OCI-LY3 (cell line): ENCODE measurements around the gene RSPRY1.
"Not testable (repeated sequence)": the region's sequence is repeated elsewhere in the genome, so short reads cannot be mapped to it uniquely, and the experiment has no call there.

Experiments used
- H2AFZ ChIP-seq: fragments of 200-600, 300-600 bp; shearing (Covaris generic); 2 replicates; pipeline ENCODE4 v1.6.0; 2014; ENCODE audit warnings: antibody characterized with exemption, low read depth, low read length
- H3K27ac ChIP-seq: fragments of 200-600, 300-600 bp; sonication (generic); 2 replicates; pipeline ENCODE4 v1.5.1; 2014; ENCODE audit warnings: mild to moderate bottlenecking, low read length, moderate library complexity, mixed read lengths
- H3K27me3 ChIP-seq: fragments of 200-600, 300-600 bp; sonication (generic); 2 replicates; pipeline ENCODE4 v1.6.1; 2014; ENCODE audit warnings: low read depth, low read length, mixed read lengths
- H3K36me3 ChIP-seq: fragments of 200-600, 300-600 bp; sonication (generic); replicated peaks from 2 replicates; pipeline ENCODE3; 2014; ENCODE audit warnings: low read depth, low read length, mixed read lengths
- H3K4me1 ChIP-seq: fragments of 300-600, 200-600 bp; sonication (generic); 2 replicates; pipeline ENCODE4 v1.6.1; 2014; ENCODE audit warnings: low read length, mixed read lengths
- H3K4me2 ChIP-seq: fragments of 200-600, 300-600 bp; sonication (generic); 2 replicates; pipeline ENCODE4 v1.6.1; 2014; ENCODE audit warnings: low read length, mixed read lengths
- H3K4me3 ChIP-seq: fragments of 300-600, 200-600 bp; sonication (generic); 2 replicates; pipeline ENCODE4 v1.5.1; 2014; ENCODE audit warnings: antibody characterized with exemption, mild to moderate bottlenecking, low read length, moderate library complexity
- H3K79me2 ChIP-seq: fragments of 300-600, 200-600 bp; shearing (Covaris generic); 2 replicates; pipeline ENCODE4 v1.6.1; 2014; ENCODE audit warnings: mild to moderate bottlenecking, low read length, mixed read lengths
- H3K9ac ChIP-seq: fragments of 300-600, 200-600 bp; shearing (Covaris generic); 2 replicates; pipeline ENCODE4 v1.6.0; 2014; ENCODE audit warnings: mild to moderate bottlenecking, low read length, moderate library complexity
- H3K9me3 ChIP-seq: fragments of 200-600, 300-600 bp; shearing (Covaris generic); 2 replicates; pipeline ENCODE4 v1.6.1; 2014; ENCODE audit warnings: low read length, mixed read lengths; ENCODE audit not compliant: insufficient read depth
- H4K20me1 ChIP-seq: fragments of 200-600, 300-600 bp; sonication (generic); 2 replicates; pipeline ENCODE4 v1.6.1; 2016; ENCODE audit warnings: low read length, mixed read lengths; ENCODE audit not compliant: insufficient read depth
- CTCF ChIP-seq: fragments of 200-600, 300-600 bp; sonication (generic); IDR thresholded peaks from 2 replicates; pipeline ENCODE4 v1.5.1; 2014; ENCODE audit warnings: antibody characterized with exemption, low read length, low read depth
- EZH2phosphoT487 ChIP-seq: fragments of 200-600 bp; shearing (Covaris generic); IDR thresholded peaks from 2 replicates; pipeline ENCODE4 v1.6.1; 2018; ENCODE audit warnings: antibody characterized with exemption, mixed run types, low read depth

The RSPRY1 gene

GRCh38 chr16:57271063-57271345, 84.9 kb downstream of the RSPRY1 start:
- Histone ChIP-seq H3K9me3 (no peaks in the 10 kb centered on the region), H3K36me3 (no peaks in the 10 kb centered on the region), H2AFZ (no peak overlapping the region), H3K4me1 (peaks cover 7% of the 10 kb centered on the region), H3K27me3 (no peaks in the 10 kb centered on the region), H3K27ac (no peak overlapping the region), H3K4me2 (no peak overlapping the region), H4K20me1 (no peaks in the 10 kb centered on the region), H3K4me3 (no peak overlapping the region), H3K9ac (no peak overlapping the region), H3K79me2 (no peaks in the 10 kb centered on the region)
- TF ChIP-seq CTCF = no peak
- TF ChIP-seq EZH2phosphoT487 = no peak

GRCh38 chr16:57271867-57272495, 85.9 kb downstream of the RSPRY1 start:
- Histone ChIP-seq H3K9ac (no peak overlapping the region), H3K79me2 (no peaks in the 10 kb centered on the region), H2AFZ (no peak overlapping the region), H3K36me3 (no peaks in the 10 kb centered on the region), H4K20me1 (no peaks in the 10 kb centered on the region), H3K4me3 (no peak overlapping the region), H3K4me1 (peaks cover 10% of the 10 kb centered on the region), H3K9me3 (no peaks in the 10 kb centered on the region), H3K27ac (no peak overlapping the region), H3K4me2 (no peak overlapping the region), H3K27me3 (no peaks in the 10 kb centered on the region)
- TF ChIP-seq CTCF (no peak), EZH2phosphoT487 (no peak)

- Histone ChIP-seq H3K27me3 (peaks cover under 1% of the 10 kb centered on the region), H3K27ac (no peak overlapping the region), H3K4me1 (peaks cover 22% of the 10 kb centered on the region), H3K4me2 (no peak overlapping the region), H3K4me3 (no peak overlapping the region), H3K36me3 (no peaks in the 10 kb centered on the region), H3K79me2 (no peaks in the 10 kb centered on the region), H4K20me1 (no peaks in the 10 kb centered on the region), H3K9ac (no peak overlapping the region), H3K9me3 (no peaks in the 10 kb centered on the region), H2AFZ (no peak overlapping the region)
- no peak for TF ChIP-seq EZH2phosphoT487
- no peak for TF ChIP-seq CTCF
Measured at GRCh38 chr16:57273359-57273758, 87.2 kb downstream of the RSPRY1 start.

GRCh38 chr16:57273826-57274225, 87.7 kb downstream of the RSPRY1 start:
- no peak overlapping the region for H3K4me3 ChIP-seq
- no peaks in the 10 kb centered on the region for H4K20me1 ChIP-seq
- H3K79me2 ChIP-seq = no peaks in the 10 kb centered on the region
- H3K4me1 ChIP-seq = peaks cover 22% of the 10 kb centered on the region
- no peak overlapping the region for H2AFZ ChIP-seq
- no peaks in the 10 kb centered on the region for H3K36me3 ChIP-seq
- no peaks in the 10 kb centered on the region for H3K9me3 ChIP-seq
- TF ChIP-seq CTCF (no peak), EZH2phosphoT487 (no peak)
- H3K27ac ChIP-seq = no peak overlapping the region
- H3K4me2 ChIP-seq = no peak overlapping the region
- H3K9ac ChIP-seq = no peak overlapping the region
- peaks cover 5% of the 10 kb centered on the region for H3K27me3 ChIP-seq

GRCh38 chr16:57275946-57276345, 89.8 kb downstream of the RSPRY1 start:
- not testable (repeated sequence) for H4K20me1 ChIP-seq, H3K9me3 ChIP-seq, H3K36me3 ChIP-seq, H3K9ac ChIP-seq, H3K79me2 ChIP-seq, H3K27ac ChIP-seq, H3K4me3 ChIP-seq, H2AFZ ChIP-seq, H3K4me2 ChIP-seq
- peaks cover 15% of the 10 kb centered on the region for H3K4me1 ChIP-seq
- H3K27me3 ChIP-seq = peaks cover 15% of the 10 kb centered on the region
